HL-60 (cell line): ENCODE results near the gene MAP4K2.

ENCODE experiments used
- DNase-seq, 2 experiments: peaks; one replicate each; pipeline ENCODE4 v3.0.0-alpha.2; 2010 to 2020; ENCODE audit warnings: low read depth in 1 of 2, low spot score in 1 of 2
- H3K27ac ChIP-seq: fragments of 250-450 bp; sonication (Bioruptor Pico); replicated peaks from 2 replicates; pipeline ENCODE4 v1.5.1; 2020; ENCODE audit warnings: mild to moderate bottlenecking, moderate library complexity
- H3K27me3 ChIP-seq: fragments of 250-450 bp; sonication (Bioruptor Pico); 2 replicates; pipeline ENCODE4 v1.5.1; 2021; ENCODE audit warnings: mild to moderate bottlenecking, moderate library complexity; ENCODE audit not compliant: insufficient read depth, poor library complexity, severe bottlenecking
- H3K4me3 ChIP-seq: replicated peaks from 2 replicates; pipeline ENCODE4 v1.5.1; 2011; ENCODE audit warnings: mild to moderate bottlenecking, control low read depth, low read length; ENCODE audit not compliant: insufficient read depth
- CTCF ChIP-seq: IDR thresholded peaks from one replicate; pipeline ENCODE4 v1.5.1; 2011; ENCODE audit warnings: low read length, control low read depth, inconsistent platforms; ENCODE audit not compliant: insufficient read depth
- GABPA ChIP-seq: IDR thresholded peaks from 2 replicates; pipeline ENCODE4 v1.6.1; 2012; ENCODE audit warnings: low read depth
- POLR2AphosphoS5 ChIP-seq: IDR thresholded peaks from 2 replicates; pipeline ENCODE4 v1.6.1; 2012; ENCODE audit warnings: low read depth
- REST ChIP-seq: IDR thresholded peaks from 2 replicates; pipeline ENCODE4 v1.6.1; 2012; ENCODE audit warnings: low read depth; ENCODE audit not compliant: insufficient replicate concordance
- SPI1 ChIP-seq: IDR thresholded peaks from 2 replicates; pipeline ENCODE4 v1.6.1; 2012; ENCODE audit warnings: low read depth, mild to moderate bottlenecking, borderline replicate concordance

Gene MAP4K2

GRCh38 chr11:64742087-64742888, 60.7 kb downstream of the MAP4K2 start:
- Histone ChIP-seq H3K27ac (peak overlapping the region; percentile 99), H3K27me3 (no peaks in the 10 kb centered on the region), H3K4me3 (peak overlapping the region; percentile 85)
- peak in 1 of 2 experiments; percentile 45 for DNase-seq
- TF ChIP-seq CTCF: no peak
- no peak; the same call in 1 of the 2 replicates for TF ChIP-seq POLR2AphosphoS5
- TF ChIP-seq GABPA: no peak
- TF ChIP-seq REST: no peak
- TF ChIP-seq SPI1: no peak

GRCh38 chr11:64741375-64742086, 61.5 kb downstream of the MAP4K2 start:
- no peaks in the 10 kb centered on the region for H3K27me3 ChIP-seq
- H3K4me3 ChIP-seq: peak overlapping the region; percentile 85

More at GRCh38 chr11:64741375-64742086, 61.5 kb downstream of the MAP4K2 start:
- H3K27ac ChIP-seq: peak overlapping the region; percentile 99; the same call in 1 of the 2 replicates
- DNase-seq: no peak
- TF ChIP-seq CTCF (no peak), SPI1 (no peak), POLR2AphosphoS5 (no peak), GABPA (no peak), REST (no peak)
